Smooth muscle cell (in vitro differentiated cells): ENCODE measurements around the gene IL1B. TPM values are rescaled to one million over a fixed set of nuclear protein-coding genes. Genes with fewer than 3 reads are reported as not detected.
"Not testable (repeated sequence)": the region's sequence is repeated elsewhere in the genome, so short reads cannot be mapped to it uniquely, and the experiment has no call there.

Source experiments
- DNase-seq: peaks from one replicate; lab custom pipeline; 2025; ENCODE audit not compliant: unreplicated experiment; lab: John Stamatoyannopoulos, UW
- H2AFZ ChIP-seq: fragments of 200-600 bp; sonication (generic); 2 replicates; pipeline ENCODE4 v1.6.0; 2016; ENCODE audit warnings: antibody characterized with exemption, low read depth, mild to moderate bottlenecking
- H3F3A ChIP-seq: fragments of 200-600 bp; sonication (generic); 2 replicates; pipeline ENCODE4 v1.6.0; 2017; ENCODE audit warnings: antibody characterized with exemption, low read depth
- H3K27ac ChIP-seq: fragments of 200-600 bp; sonication (generic); 2 replicates; pipeline ENCODE4 v1.5.1; 2016; ENCODE audit warnings: low read depth, mild to moderate bottlenecking
- H3K27me3 ChIP-seq: fragments of 200-600 bp; sonication (generic); 2 replicates; pipeline ENCODE4 v1.6.1; 2016; ENCODE audit warnings: low read depth, mild to moderate bottlenecking
- H3K36me3 ChIP-seq: fragments of 200-600 bp; sonication (generic); 2 replicates; pipeline ENCODE4 v1.5.1; 2016; ENCODE audit warnings: low read depth
- H3K4me1 ChIP-seq: fragments of 200-600 bp; sonication (generic); 2 replicates; pipeline ENCODE4 v1.5.1; 2016; ENCODE audit warnings: low read depth
- H3K4me2 ChIP-seq: fragments of 200-600 bp; sonication (generic); 2 replicates; pipeline ENCODE4 v1.6.0; 2016; ENCODE audit warnings: mild to moderate bottlenecking
- H3K4me3 ChIP-seq: fragments of 200-600 bp; sonication (generic); 2 replicates; pipeline ENCODE4 v1.5.1; 2016; ENCODE audit warnings: mild to moderate bottlenecking
- H3K79me2 ChIP-seq: fragments of 200-600 bp; sonication (generic); 2 replicates; pipeline ENCODE4 v1.6.0; 2016; ENCODE audit warnings: low read depth, mild to moderate bottlenecking
- H3K9ac ChIP-seq: fragments of 200-600 bp; sonication (generic); 2 replicates; pipeline ENCODE4 v1.6.0; 2016; ENCODE audit warnings: low read depth
- H3K9me3 ChIP-seq: fragments of 200-600 bp; sonication (generic); replicated peaks from 2 replicates; pipeline ENCODE4 v1.5.1; 2016; ENCODE audit warnings: low read depth
- H4K20me1 ChIP-seq: fragments of 200-600 bp; sonication (generic); 2 replicates; pipeline ENCODE4 v1.6.0; 2016; ENCODE audit warnings: low read depth
- CTCF ChIP-seq: fragments of 200-600 bp; sonication (generic); IDR thresholded peaks from 2 replicates; pipeline ENCODE4 v1.5.1; 2017; ENCODE audit warnings: borderline replicate concordance, mild to moderate bottlenecking, antibody characterized with exemption; ENCODE audit not compliant: insufficient read depth, poor library complexity, severe bottlenecking
- WGBS: methylation state at CpG from one replicate; pipeline ENCODE4 v1.1.7; 2016; ENCODE audit warnings: low lambda C conversion rate; 5-methylcytosine and 5-hydroxymethylcytosine counted together
- polyA plus RNA-seq: library from polyadenylated mRNA; unstranded; fragments of >200 nt; fragmentation: Nextera tagmentation; extraction: Ambion mirVana; gene quantifications from 2 replicates; pipeline ENCODE4 v1.2.1, GENCODE V29; 2016
- total RNA-seq: library from RNA; depleted of rRNA; stranded (reverse); fragments of >200 nt; gene quantifications from 2 replicates; pipeline ENCODE4 v1.2.3, GENCODE V29; 2014

IL1B gene
- total and polyA plus RNA-seq, 2 experiments from 2014 or later = not detected

GRCh38 chr2:112835061-112835501 is 1.5 kb downstream of the IL1B start:
- Histone ChIP-seq H3K9ac (no peak overlapping the region), H3K27me3 (no peaks in the 10 kb centered on the region), H3K36me3 (no peaks in the 10 kb centered on the region), H3K4me3 (no peak overlapping the region), H3K9me3 (no peaks in the 10 kb centered on the region), H3F3A (no peaks in the 10 kb centered on the region), H3K4me2 (no peak overlapping the region), H3K4me1 (no peaks in the 10 kb centered on the region), H2AFZ (no peak overlapping the region), H3K27ac (no peak overlapping the region), H4K20me1 (no peaks in the 10 kb centered on the region), H3K79me2 (no peaks in the 10 kb centered on the region)
- WGBS = 89% methylated on average over 1 of the region's 1 CpG
- DNase-seq = no peak
- no peak for TF ChIP-seq CTCF

GRCh38 chr2:112834396-112835037 is 2.1 kb downstream of the IL1B start:
- Histone ChIP-seq H3K9me3 (no peaks in the 10 kb centered on the region), H3K4me2 (no peak overlapping the region), H3K36me3 (no peaks in the 10 kb centered on the region), H3K4me1 (no peaks in the 10 kb centered on the region), H3K9ac (no peak overlapping the region), H4K20me1 (no peaks in the 10 kb centered on the region), H3K4me3 (no peak overlapping the region), H3F3A (no peaks in the 10 kb centered on the region), H2AFZ (no peak overlapping the region), H3K27me3 (no peaks in the 10 kb centered on the region), H3K79me2 (no peaks in the 10 kb centered on the region), H3K27ac (no peak overlapping the region)
- no peak for TF ChIP-seq CTCF
- no peak for DNase-seq
- WGBS = 61% methylated on average over 1 of the region's 1 CpG

GRCh38 chr2:112833976-112834375 is 2.6 kb downstream of the IL1B start:
- Histone ChIP-seq H3K27me3 (no peaks in the 10 kb centered on the region), H3K4me2 (no peak overlapping the region), H3K4me1 (no peaks in the 10 kb centered on the region), H3K27ac (no peak overlapping the region), H3K9me3 (no peaks in the 10 kb centered on the region), H4K20me1 (no peaks in the 10 kb centered on the region), H3K9ac (no peak overlapping the region), H3F3A (no peaks in the 10 kb centered on the region), H2AFZ (no peak overlapping the region), H3K79me2 (no peaks in the 10 kb centered on the region), H3K4me3 (no peak overlapping the region), H3K36me3 (no peaks in the 10 kb centered on the region)
- no peak for DNase-seq
- TF ChIP-seq CTCF = no peak

GRCh38 chr2:112833639-112833931 is 3.0 kb downstream of the IL1B start:
- 77% methylated on average over 5 of the region's 5 CpGs for WGBS

More at GRCh38 chr2:112833639-112833931, 3.0 kb downstream of the IL1B start:
- not testable (repeated sequence) for H3K27ac ChIP-seq, H2AFZ ChIP-seq, H3K4me3 ChIP-seq, H4K20me1 ChIP-seq, H3K9ac ChIP-seq, H3K9me3 ChIP-seq, H3F3A ChIP-seq, H3K36me3 ChIP-seq, H3K4me1 ChIP-seq, H3K27me3 ChIP-seq, H3K4me2 ChIP-seq, DNase-seq, H3K79me2 ChIP-seq
